Measurements from ENCODE around the gene NPC2.

NPC2 gene

GRCh38 chr14:74482571-74482970 is 10.5 kb downstream of the NPC2 start:
- Histone ChIP-seq H3F3A (ENCODE audit: low read depth) (no peaks in the 10 kb centered on the region), H4K20me1 (ENCODE audit: insufficient read depth, low read length, poor library complexity, severe bottlenecking) (no peaks in the 10 kb centered on the region), H3K4me3 (ENCODE audit: low read length, poor library complexity, severe bottlenecking) (no peak overlapping the region), H2AFZ (ENCODE audit: low read length) (no peak overlapping the region), H3K79me2 (ENCODE audit: insufficient read depth, low read length) (no peaks in the 10 kb centered on the region), H3K9me2 (replicated peaks; ENCODE audit: low read depth, low read length) (no peaks in the 10 kb centered on the region), H3K27me3 (ENCODE audit: insufficient read depth, low read length, poor library complexity, severe bottlenecking) (no peaks in the 10 kb centered on the region), H3K4me2 (ENCODE audit: low read depth, low read length, poor library complexity, severe bottlenecking) (no peak overlapping the region), H3K4me1 (ENCODE audit: insufficient read depth, low read length, poor library complexity, severe bottlenecking) (no peaks in the 10 kb centered on the region), H3K36me3 (ENCODE audit: insufficient read depth, low read length) (peaks cover 31% of the 10 kb centered on the region), H3K9me3 (ENCODE audit: insufficient read depth, low read depth, low read length) (no peaks in the 10 kb centered on the region), H3K9ac (ENCODE audit: low read depth, low read length, poor library complexity, severe bottlenecking) (no peak overlapping the region)
- TF ChIP-seq EZH2phosphoT487 (IDR thresholded peaks at IDR 0.05; ENCODE audit: borderline replicate concordance) (no peak), CTCF (conservative IDR thresholded peaks at IDR 0.05; ENCODE audit: low read length) (no peak)

GRCh38 chr14:74480046-74480445 is 13.1 kb downstream of the NPC2 start:
- H3K27me3 ChIP-seq (ENCODE audit: insufficient read depth, low read length, poor library complexity, severe bottlenecking) = no peaks in the 10 kb centered on the region
- no peaks in the 10 kb centered on the region for H3K4me1 ChIP-seq (ENCODE audit: insufficient read depth, low read length, poor library complexity, severe bottlenecking)
- no peak overlapping the region for H3K4me3 ChIP-seq (ENCODE audit: low read length, poor library complexity, severe bottlenecking)
- H3F3A ChIP-seq (ENCODE audit: low read depth) = no peaks in the 10 kb centered on the region
- H4K20me1 ChIP-seq (ENCODE audit: insufficient read depth, low read length, poor library complexity, severe bottlenecking) = no peaks in the 10 kb centered on the region
- H3K9ac ChIP-seq (ENCODE audit: low read depth, low read length, poor library complexity, severe bottlenecking) = no peak overlapping the region
- no peak for TF ChIP-seq EZH2phosphoT487 (IDR thresholded peaks at IDR 0.05; ENCODE audit: borderline replicate concordance)
- no peaks in the 10 kb centered on the region for H3K79me2 ChIP-seq (ENCODE audit: insufficient read depth, low read length)
- H3K9me3 ChIP-seq (ENCODE audit: insufficient read depth, low read depth, low read length) = no peaks in the 10 kb centered on the region
- no peaks in the 10 kb centered on the region for H3K9me2 ChIP-seq (replicated peaks; ENCODE audit: low read depth, low read length)
- no peak overlapping the region for H2AFZ ChIP-seq (ENCODE audit: low read length)
- peaks cover 31% of the 10 kb centered on the region for H3K36me3 ChIP-seq (ENCODE audit: insufficient read depth, low read length)
- H3K4me2 ChIP-seq (ENCODE audit: low read depth, low read length, poor library complexity, severe bottlenecking) = no peak overlapping the region

GRCh38 chr14:74478996-74479635 is 14.0 kb downstream of the NPC2 start:
- Histone ChIP-seq H3K36me3 (ENCODE audit: insufficient read depth, low read length) (peaks cover 25% of the 10 kb centered on the region), H3K9ac (ENCODE audit: low read depth, low read length, poor library complexity, severe bottlenecking) (no peak overlapping the region)
- TF ChIP-seq CTCF (conservative IDR thresholded peaks at IDR 0.05; ENCODE audit: low read length) = peak; percentile 40; the same call in 1 of the 2 replicates
- TF ChIP-seq EZH2phosphoT487 (IDR thresholded peaks at IDR 0.05; ENCODE audit: borderline replicate concordance) = no peak

GRCh38 chr14:74476607-74477006 is 16.5 kb downstream of the NPC2 start:
- Histone ChIP-seq H3K9me3 (ENCODE audit: insufficient read depth, low read depth, low read length) (no peaks in the 10 kb centered on the region), H3K4me1 (ENCODE audit: insufficient read depth, low read length, poor library complexity, severe bottlenecking) (no peaks in the 10 kb centered on the region), H4K20me1 (ENCODE audit: insufficient read depth, low read length, poor library complexity, severe bottlenecking) (no peaks in the 10 kb centered on the region), H3K4me3 (ENCODE audit: low read length, poor library complexity, severe bottlenecking) (no peak overlapping the region), H3K9me2 (replicated peaks; ENCODE audit: low read depth, low read length) (no peaks in the 10 kb centered on the region), H3F3A (ENCODE audit: low read depth) (no peaks in the 10 kb centered on the region), H2AFZ (ENCODE audit: low read length) (no peak overlapping the region), H3K79me2 (ENCODE audit: insufficient read depth, low read length) (no peaks in the 10 kb centered on the region), H3K4me2 (ENCODE audit: low read depth, low read length, poor library complexity, severe bottlenecking) (no peak overlapping the region), H3K36me3 (ENCODE audit: insufficient read depth, low read length) (peaks cover 13% of the 10 kb centered on the region; the same call in 1 of the 2 replicates), H3K27me3 (ENCODE audit: insufficient read depth, low read length, poor library complexity, severe bottlenecking) (no peaks in the 10 kb centered on the region), H3K9ac (ENCODE audit: low read depth, low read length, poor library complexity, severe bottlenecking) (no peak overlapping the region)
- TF ChIP-seq CTCF (conservative IDR thresholded peaks at IDR 0.05; ENCODE audit: low read length) (no peak), EZH2phosphoT487 (IDR thresholded peaks at IDR 0.05; ENCODE audit: borderline replicate concordance) (no peak)

More at GRCh38 chr14:74478996-74479635, 14.0 kb downstream of the NPC2 start:
- no peak overlapping the region for H3K4me3 ChIP-seq (ENCODE audit: low read length, poor library complexity, severe bottlenecking)
- H2AFZ ChIP-seq (ENCODE audit: low read length) = no peak overlapping the region
- no peaks in the 10 kb centered on the region for H3K27me3 ChIP-seq (ENCODE audit: insufficient read depth, low read length, poor library complexity, severe bottlenecking)
- no peak overlapping the region for H3K4me2 ChIP-seq (ENCODE audit: low read depth, low read length, poor library complexity, severe bottlenecking)
- no peaks in the 10 kb centered on the region for H3K79me2 ChIP-seq (ENCODE audit: insufficient read depth, low read length)
- H3K9me3 ChIP-seq (ENCODE audit: insufficient read depth, low read depth, low read length) = no peaks in the 10 kb centered on the region
- no peaks in the 10 kb centered on the region for H4K20me1 ChIP-seq (ENCODE audit: insufficient read depth, low read length, poor library complexity, severe bottlenecking)
- H3K4me1 ChIP-seq (ENCODE audit: insufficient read depth, low read length, poor library complexity, severe bottlenecking) = no peaks in the 10 kb centered on the region
- no peaks in the 10 kb centered on the region for H3K9me2 ChIP-seq (replicated peaks; ENCODE audit: low read depth, low read length)
- no peaks in the 10 kb centered on the region for H3F3A ChIP-seq (ENCODE audit: low read depth)

Data from Loucy (cell line).